ENCODE data around the gene IZUMO1. TPM values are rescaled to one million over a fixed set of nuclear protein-coding genes. Genes with fewer than 3 reads are reported as not detected.

IZUMO1 gene
- total RNA-seq, 3 donors from 2014 or later: 0.29 TPM; not detected in 2

DNA sequence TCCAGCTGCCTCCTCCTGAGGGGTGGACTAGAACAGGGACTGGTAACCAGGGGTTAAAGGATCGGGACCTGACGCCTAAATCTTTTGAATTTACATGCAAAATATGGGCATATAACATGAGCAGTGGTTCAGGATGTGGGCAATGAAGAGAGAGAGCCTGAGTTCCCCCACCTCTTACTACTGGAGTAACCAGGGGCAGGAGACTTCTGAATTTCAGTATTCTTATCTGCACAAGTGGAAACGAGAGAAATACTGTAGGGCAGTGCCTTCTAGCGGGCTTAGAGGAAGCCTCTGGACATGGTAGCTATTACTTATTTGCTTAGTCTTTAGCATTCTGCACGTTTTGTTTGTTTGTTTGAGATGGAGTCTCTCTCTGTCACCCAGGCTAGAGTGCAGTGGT is 37.8 kb upstream of the IZUMO1 start:
- H3K36me3 ChIP-seq: no peaks in the 10 kb centered on the region
- H3K27me3 ChIP-seq: no peaks in the 10 kb centered on the region
- H3K4me1 ChIP-seq: no peaks in the 10 kb centered on the region
- DNase-seq (ENCODE audit: low spot score in 2 of 2): no peak
- no peak overlapping the region for H3K27ac ChIP-seq
- no peak overlapping the region for H3K4me3 ChIP-seq
- intact Hi-C loops (cut with DNase I; ENCODE audit: low total_unique reads): no loop called here
- TF ChIP-seq POLR2AphosphoS5 (IDR thresholded peaks at IDR 0.05) (no peak), POLR2A (IDR thresholded peaks at IDR 0.05) (no peak)
- TF ChIP-seq, protein P1, sequence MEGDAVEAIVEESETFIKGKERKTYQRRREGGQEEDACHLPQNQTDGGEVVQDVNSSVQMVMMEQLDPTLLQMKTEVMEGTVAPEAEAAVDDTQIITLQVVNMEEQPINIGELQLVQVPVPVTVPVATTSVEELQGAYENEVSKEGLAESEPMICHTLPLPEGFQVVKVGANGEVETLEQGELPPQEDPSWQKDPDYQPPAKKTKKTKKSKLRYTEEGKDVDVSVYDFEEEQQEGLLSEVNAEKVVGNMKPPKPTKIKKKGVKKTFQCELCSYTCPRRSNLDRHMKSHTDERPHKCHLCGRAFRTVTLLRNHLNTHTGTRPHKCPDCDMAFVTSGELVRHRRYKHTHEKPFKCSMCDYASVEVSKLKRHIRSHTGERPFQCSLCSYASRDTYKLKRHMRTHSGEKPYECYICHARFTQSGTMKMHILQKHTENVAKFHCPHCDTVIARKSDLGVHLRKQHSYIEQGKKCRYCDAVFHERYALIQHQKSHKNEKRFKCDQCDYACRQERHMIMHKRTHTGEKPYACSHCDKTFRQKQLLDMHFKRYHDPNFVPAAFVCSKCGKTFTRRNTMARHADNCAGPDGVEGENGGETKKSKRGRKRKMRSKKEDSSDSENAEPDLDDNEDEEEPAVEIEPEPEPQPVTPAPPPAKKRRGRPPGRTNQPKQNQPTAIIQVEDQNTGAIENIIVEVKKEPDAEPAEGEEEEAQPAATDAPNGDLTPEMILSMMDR (IDR thresholded peaks at IDR 0.05): no peak
- no peaks in the 10 kb centered on the region for H3K9me3 ChIP-seq

DNA sequence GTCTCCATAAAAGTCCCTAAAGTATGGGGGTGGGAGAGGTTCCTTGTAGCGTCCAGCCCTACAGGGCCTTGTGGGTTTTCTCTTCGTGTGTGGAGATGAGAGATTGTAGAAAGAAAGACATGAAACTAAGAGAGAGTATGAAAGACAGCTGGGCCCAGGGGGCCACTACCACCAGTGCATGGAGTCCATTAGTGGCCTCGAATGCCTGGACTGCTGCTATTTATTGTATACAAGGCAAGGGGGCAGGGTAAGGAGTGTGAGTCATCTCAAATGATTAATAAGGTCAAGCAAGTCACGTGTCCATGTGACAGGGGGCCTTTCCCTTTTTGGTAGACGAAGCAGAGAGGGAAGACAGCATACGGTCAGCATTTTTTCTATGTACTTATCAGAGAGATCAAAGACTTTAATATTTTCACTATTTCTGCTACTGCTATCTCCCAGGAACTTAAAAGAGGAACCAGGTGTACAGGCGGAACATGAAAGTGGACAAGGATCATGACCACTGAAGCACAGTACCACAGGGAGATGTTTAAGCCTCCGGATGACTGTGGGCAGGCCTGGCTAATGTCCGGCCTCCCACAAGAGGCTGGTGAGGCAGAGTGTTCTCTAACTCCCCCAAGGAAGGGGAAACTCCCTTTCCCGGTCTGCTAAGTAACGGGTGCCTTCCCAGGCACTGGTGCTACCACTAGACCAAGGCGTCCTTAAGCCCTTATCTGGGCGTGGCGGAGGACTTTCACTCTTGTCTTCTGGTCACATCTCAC is 34.1 kb upstream of the IZUMO1 start:
- no peaks in the 10 kb centered on the region for H3K9me3 ChIP-seq
- H3K27me3 ChIP-seq: no peaks in the 10 kb centered on the region
- no peak overlapping the region for H3K4me3 ChIP-seq
- intact Hi-C loops (cut with DNase I; ENCODE audit: low total_unique reads): no loop called here
- H3K4me1 ChIP-seq: no peaks in the 10 kb centered on the region
- TF ChIP-seq POLR2A (IDR thresholded peaks at IDR 0.05) (no peak), POLR2AphosphoS5 (IDR thresholded peaks at IDR 0.05) (no peak)
- TF ChIP-seq, protein P1 (IDR thresholded peaks at IDR 0.05): no peak
- H3K36me3 ChIP-seq: no peaks in the 10 kb centered on the region
- H3K27ac ChIP-seq: peak overlapping the region; percentile 26 to 32
- DNase-seq (ENCODE audit: low spot score in 2 of 2): no peak

DNA sequence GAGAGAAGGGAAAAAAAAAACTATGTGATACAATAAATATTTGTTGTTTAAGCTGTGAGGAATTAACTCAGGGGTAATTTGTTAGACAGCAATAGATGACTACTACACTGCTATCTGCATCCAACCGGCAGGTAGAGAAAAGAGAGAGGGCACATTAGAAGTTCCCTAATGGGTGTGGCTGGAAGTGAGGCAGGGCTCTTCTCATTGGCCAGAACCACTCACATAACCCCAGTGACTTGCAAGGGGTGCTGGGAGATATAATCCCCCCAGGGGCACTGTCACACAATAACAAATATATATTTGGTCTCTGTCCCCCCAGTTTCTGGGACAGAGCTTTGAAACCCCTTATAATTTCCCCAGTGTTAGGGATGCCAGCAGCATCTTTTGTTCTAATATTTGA is 32.9 kb upstream of the IZUMO1 start:
- intact Hi-C loops (cut with DNase I; ENCODE audit: low total_unique reads): no loop called here
- Histone ChIP-seq H3K4me3 (no peak overlapping the region), H3K4me1 (no peaks in the 10 kb centered on the region), H3K36me3 (no peaks in the 10 kb centered on the region), H3K27ac (no peak overlapping the region), H3K9me3 (no peaks in the 10 kb centered on the region), H3K27me3 (no peaks in the 10 kb centered on the region)
- no peak for DNase-seq (ENCODE audit: low spot score in 2 of 2)
- TF ChIP-seq, protein P1 (IDR thresholded peaks at IDR 0.05): no peak
- TF ChIP-seq POLR2A (IDR thresholded peaks at IDR 0.05) (no peak), POLR2AphosphoS5 (IDR thresholded peaks at IDR 0.05) (no peak)

DNA sequence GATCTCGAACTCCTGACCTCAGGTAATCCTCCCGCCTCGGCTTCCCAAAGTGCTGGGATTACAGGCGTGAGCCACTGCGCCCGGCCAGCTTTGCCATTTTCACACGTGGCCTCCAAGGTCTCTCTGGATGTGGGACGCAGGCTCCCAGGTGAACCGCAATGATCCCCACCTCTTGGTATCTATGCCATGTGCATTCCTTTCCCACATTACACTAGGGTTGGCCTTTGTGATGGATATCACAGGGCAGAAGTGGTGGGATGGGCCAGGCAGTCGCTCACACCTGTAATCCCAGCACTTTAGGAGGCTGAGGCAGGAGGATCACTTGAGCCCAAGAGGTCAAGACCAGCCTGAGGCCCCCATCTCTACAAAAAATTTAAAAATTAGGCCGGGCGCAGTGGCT is 31.0 kb upstream of the IZUMO1 start:
- TF ChIP-seq POLR2A (IDR thresholded peaks at IDR 0.05) (no peak), POLR2AphosphoS5 (IDR thresholded peaks at IDR 0.05) (no peak)
- TF ChIP-seq, protein P1 (IDR thresholded peaks at IDR 0.05): no peak

DNA sequence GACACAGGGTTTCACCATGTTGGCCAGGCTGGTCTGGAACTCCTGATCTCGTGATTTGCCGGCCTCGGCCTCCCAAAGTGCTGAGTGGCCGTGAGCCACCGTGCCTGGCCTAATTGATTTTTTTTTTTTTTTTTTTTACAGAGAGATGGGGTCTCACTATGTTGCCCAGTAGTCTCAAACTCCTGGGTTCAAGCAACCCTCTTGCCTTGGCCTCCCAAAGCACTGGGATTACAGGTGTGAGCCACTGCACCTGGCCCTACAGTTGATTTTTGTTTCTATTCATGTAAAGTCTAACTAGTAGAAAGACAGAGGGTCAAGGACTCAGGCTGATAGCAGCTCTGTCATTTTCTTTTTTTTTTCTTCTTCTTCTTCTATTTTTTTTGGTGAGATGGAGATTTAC is 30.4 kb upstream of the IZUMO1 start:
- no peaks in the 10 kb centered on the region for H3K27me3 ChIP-seq
- DNase-seq (ENCODE audit: low spot score in 2 of 2): no peak
- no peaks in the 10 kb centered on the region for H3K9me3 ChIP-seq
- TF ChIP-seq POLR2A (IDR thresholded peaks at IDR 0.05): no peak
- TF ChIP-seq POLR2AphosphoS5 (IDR thresholded peaks at IDR 0.05): no peak
- TF ChIP-seq, protein P1 (IDR thresholded peaks at IDR 0.05): no peak
- H3K4me3 ChIP-seq: no peak overlapping the region
- no peaks in the 10 kb centered on the region for H3K4me1 ChIP-seq
- H3K27ac ChIP-seq: no peak overlapping the region
- no peaks in the 10 kb centered on the region for H3K36me3 ChIP-seq
- intact Hi-C loops (cut with DNase I; ENCODE audit: low total_unique reads): no loop called here

More for the DNA sequence above, 31.0 kb upstream of the IZUMO1 start:
- no peaks in the 10 kb centered on the region for H3K36me3 ChIP-seq
- no peaks in the 10 kb centered on the region for H3K4me1 ChIP-seq
- no peak overlapping the region for H3K27ac ChIP-seq
- intact Hi-C loops (cut with DNase I; ENCODE audit: low total_unique reads): no loop called here
- no peaks in the 10 kb centered on the region for H3K9me3 ChIP-seq
- H3K27me3 ChIP-seq: no peaks in the 10 kb centered on the region
- DNase-seq (ENCODE audit: low spot score in 2 of 2): no peak
- no peak overlapping the region for H3K4me3 ChIP-seq

Measured in breast epithelium (tissue), 4 donors.